ENCODE data around the gene GABRR3.

The GABRR3 gene

GRCh38 chr3:98035208-98035607, at the start of gene GABRR3:
Gene GABRR3, minus strand, starts transcription at chr3:98035315. Its CDS starts 328 bp downstream, at chr3:98034987.
- no peak for DNase-seq (ENCODE audit: low spot score)

DNA sequence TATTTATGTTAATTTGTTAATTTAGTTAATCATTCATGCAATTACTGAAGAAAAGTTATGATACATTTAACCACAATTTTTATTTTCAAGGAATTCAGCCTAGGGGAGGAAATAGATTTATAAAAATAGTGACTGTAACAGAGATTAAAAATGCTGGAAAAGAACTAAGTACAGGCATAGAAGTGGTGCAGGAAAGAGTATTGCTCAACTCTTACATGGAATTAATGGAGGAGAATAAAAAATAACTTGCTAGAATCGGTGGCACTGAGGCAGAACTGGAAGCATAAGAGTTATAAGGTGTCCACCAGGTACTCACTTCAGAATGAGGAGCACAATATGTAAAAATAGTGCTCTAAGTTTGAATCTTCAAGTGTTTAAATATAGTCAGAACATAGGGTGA, 38.4 kb upstream of the GABRR3 start:
- no peak for DNase-seq (ENCODE audit: low spot score)

- no peak for DNase-seq (ENCODE audit: low spot score)
Observed at GRCh38 chr3:98070840-98071239, 35.7 kb upstream of the GABRR3 start.

- no peak for DNase-seq (ENCODE audit: low spot score)
Observed at GRCh38 chr3:98068824-98069223, 33.7 kb upstream of the GABRR3 start.

DNA sequence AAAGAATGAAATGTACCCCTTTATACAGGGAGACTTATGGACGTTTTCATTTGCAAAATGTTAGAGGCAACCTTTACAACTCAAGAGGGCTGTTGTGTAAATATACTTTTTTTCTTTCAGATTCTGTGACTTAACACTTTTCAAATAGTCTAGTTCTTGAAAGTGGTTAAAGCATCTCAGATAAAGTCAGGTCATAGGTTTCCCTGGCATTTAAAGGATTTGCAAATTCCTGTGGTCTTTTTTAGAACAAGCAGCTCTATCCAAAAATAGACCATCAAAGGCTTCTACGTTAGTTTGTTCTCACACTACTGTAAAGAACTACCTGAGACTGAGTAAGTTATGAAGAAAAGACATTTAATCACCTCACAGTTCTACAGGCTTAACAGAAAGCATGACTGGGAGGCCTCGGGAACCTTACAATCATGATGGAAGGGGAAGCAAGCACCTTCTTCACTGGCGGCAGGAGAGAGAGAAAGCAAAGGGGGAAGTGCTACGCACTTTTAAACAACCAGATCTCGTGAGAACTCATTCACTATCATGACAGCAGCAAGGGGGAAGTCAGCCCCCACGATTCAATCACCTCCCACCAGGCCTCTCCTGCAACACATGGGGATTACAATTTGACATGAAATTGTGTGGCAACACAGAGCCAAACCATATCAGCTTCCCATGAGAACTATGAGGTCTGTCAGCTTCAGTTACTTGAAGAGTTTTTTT, 23.3 kb upstream of the GABRR3 start:
- no peak for DNase-seq (ENCODE audit: low spot score)

- no peak for DNase-seq (ENCODE audit: low spot score)
Observed at GRCh38 chr3:98057631-98058030, 22.5 kb upstream of the GABRR3 start.

- no peak for DNase-seq (ENCODE audit: low spot score)
Observed at GRCh38 chr3:98056035-98056434, 20.9 kb upstream of the GABRR3 start.

- DNase-seq (ENCODE audit: low spot score) = no peak
Observed at GRCh38 chr3:98049271-98049670, 14.2 kb upstream of the GABRR3 start.

DNA sequence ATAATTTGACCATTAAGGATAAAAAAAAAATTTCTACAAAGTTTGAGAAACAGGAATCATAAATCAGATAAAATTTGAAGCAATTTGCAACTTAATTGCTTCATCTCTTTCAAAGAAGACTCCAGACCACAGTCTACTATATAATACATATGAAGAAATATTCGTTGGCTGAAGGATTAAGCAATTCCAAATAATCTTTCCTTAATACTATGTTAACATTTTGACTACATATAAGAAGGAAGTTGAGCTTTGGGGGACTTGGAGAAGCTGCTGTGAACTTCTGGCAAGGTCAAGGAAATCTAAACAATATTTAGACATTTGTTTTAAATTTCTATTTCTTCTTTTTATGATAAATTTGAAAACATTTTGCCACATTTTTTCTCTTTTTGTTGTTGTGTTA, 13.5 kb upstream of the GABRR3 start:
- DNase-seq (ENCODE audit: low spot score) = no peak

DNA sequence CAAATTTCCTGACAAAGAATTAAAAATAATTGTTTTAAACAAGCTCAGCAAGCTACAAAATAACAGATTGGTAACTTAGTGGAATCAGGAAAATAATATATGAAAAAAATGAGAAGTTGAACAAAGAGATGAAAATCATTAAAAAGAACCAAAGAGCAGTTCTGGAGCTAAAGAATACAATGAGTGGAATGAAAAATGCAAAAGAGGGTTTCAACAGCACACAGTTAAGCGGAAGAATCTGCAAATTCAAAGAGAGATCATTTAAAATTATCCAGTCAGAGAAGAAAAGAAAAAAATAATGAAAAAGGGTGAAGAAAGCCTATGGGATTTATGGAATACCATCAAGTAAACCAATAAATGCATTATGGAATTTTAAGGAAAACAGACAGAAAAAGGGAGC, 6.2 kb upstream of the GABRR3 start:
- no peak for DNase-seq (ENCODE audit: low spot score)

- DNase-seq (ENCODE audit: low spot score) = peak; percentile 75
Observed at GRCh38 chr3:98039322-98040024, 4.4 kb upstream of the GABRR3 start.

- no peak for DNase-seq (ENCODE audit: low spot score)
Observed at GRCh38 chr3:98038876-98039275, 3.8 kb upstream of the GABRR3 start.

GRCh38 chr3:98038286-98038685, 3.2 kb upstream of the GABRR3 start:
- DNase-seq (ENCODE audit: low spot score) = no peak

DNA sequence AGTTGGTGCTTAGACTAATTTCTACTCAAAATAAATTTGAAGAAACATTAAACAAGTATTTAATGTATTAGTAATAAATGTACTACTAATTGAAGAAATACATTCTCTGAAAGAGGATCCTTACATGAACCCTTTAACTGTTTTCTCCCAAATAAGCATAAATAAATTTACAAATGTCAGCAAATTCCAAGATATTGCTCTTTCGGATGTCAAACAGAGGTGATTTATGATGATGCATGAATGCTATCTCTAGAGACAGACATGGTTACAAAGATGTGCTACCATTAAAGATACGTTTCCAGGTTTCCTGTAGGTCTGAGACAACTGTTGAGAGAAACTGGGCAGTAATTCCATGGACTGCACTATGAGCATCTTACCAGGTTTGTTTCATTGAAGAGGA, 629 bp downstream of the GABRR3 start:
- DNase-seq (ENCODE audit: low spot score) = no peak

GRCh38 chr3:98034036-98034435, 1.1 kb downstream of the GABRR3 start:
- no peak for DNase-seq (ENCODE audit: low spot score)

DNA sequence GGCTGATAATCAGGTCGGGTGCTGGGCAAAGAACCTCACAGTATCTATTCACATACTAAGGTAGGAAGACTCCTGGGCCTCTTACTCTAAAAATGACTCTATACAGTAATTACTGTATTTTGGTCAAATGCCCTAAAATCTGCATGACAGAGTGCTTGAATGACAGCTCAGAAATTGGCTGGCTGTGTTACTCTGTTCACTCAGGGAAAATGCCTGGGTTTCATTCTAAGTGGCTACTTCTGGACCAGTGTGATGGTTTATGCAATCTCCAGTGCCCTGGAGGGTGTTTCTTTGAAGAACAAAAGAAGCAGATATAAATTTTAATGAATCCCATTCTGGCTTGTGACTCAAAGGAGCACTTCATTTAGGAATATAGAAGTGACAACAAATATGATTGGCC, 2.2 kb downstream of the GABRR3 start:
- no peak for DNase-seq (ENCODE audit: low spot score)

DNA sequence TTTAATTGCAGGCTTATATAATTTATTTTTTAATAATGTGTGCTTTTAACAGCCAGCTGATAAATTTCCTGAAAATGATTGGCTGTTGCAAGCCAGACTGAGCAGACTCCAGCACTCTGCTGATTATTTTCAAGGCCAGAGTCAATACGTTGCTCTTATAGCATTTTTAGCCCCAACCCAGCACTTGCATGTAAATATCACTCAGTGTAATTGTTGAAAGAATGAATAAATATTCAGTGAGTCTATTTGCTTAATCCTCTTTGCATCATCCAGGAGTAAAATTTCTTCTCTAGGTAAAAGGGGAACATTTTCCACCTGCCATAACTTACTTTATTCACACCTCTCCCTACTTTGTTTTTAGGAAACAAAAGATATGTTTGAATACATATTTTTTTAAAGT, 2.9 kb downstream of the GABRR3 start:
- DNase-seq (ENCODE audit: low spot score) = no peak

- no peak for DNase-seq (ENCODE audit: low spot score)
Observed at GRCh38 chr3:98029083-98029482, 6.0 kb downstream of the GABRR3 start.

- DNase-seq (ENCODE audit: low spot score) = no peak
Observed at GRCh38 chr3:98027085-98027446, 8.0 kb downstream of the GABRR3 start.

DNA sequence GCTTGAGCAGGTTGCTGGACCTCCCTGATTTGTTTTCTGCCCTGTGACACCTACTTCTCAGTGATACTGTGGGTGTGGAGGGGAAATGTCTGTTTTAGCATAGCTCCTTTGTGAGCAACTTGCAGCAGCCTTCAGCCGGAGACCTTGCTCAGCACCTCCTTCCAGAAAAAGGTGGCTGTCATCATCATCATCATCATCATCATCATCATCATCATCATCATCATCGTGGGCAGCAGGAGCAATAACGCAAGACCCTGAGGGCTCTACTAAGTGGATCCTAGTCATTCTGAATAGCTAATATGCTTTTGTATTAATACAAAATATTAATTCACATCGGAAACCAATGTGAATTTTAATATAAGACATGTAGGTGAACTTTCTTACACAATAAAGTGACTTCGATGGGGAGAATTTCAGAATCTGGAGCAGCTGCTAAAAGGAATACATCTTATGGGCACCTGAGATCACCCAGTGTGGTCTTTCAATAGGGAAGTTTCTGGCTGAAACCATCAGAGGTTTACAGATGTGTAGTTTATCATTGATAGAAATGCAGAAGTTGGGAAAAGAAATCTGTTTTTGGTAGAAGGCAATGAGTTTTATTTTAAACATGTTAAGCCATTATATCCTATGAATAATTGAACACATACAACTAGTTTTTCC, 8.6 kb downstream of the GABRR3 start:
- DNase-seq (ENCODE audit: low spot score) = no peak

GRCh38 chr3:98025392-98025945, 9.6 kb downstream of the GABRR3 start:
- no peak for DNase-seq (ENCODE audit: low spot score)

- peak; percentile 93 for DNase-seq (ENCODE audit: low spot score)
Observed at GRCh38 chr3:98022978-98023820, 11.9 kb downstream of the GABRR3 start.

Measured in left forelimb (tissue), 1 donor.